BLaER1 treated with 17β-estradiol and CSF1 and Interleukin-3, amounts not matched to agents 10 nM and 100 nM (cell line): ENCODE measurements around the gene CMSS1.

Experiments
- H3K27ac ChIP-seq, 11 experiments: shearing (Covaris generic); formaldehyde crosslinking; 2 replicates each; pipeline ENCODE4 v1.8.1; 2022
- H3K27me3 ChIP-seq, 11 experiments: shearing (Covaris generic); formaldehyde crosslinking; 2 replicates each; pipeline ENCODE4 v1.8.1; 2022
- H3K36me3 ChIP-seq, 11 experiments: shearing (Covaris generic); formaldehyde crosslinking; 2 replicates each; pipeline ENCODE4 v1.8.1; 2022
- H3K4me1 ChIP-seq, 10 experiments: shearing (Covaris generic); formaldehyde crosslinking; 2 replicates each; pipeline ENCODE4 v1.8.1; 2022
- H3K4me2 ChIP-seq, 11 experiments: shearing (Covaris generic); formaldehyde crosslinking; 2 replicates each; pipeline ENCODE4 v1.8.1; 2022
- H3K4me3 ChIP-seq, 10 experiments: shearing (Covaris generic); formaldehyde crosslinking; 2 replicates each; pipeline ENCODE4 v1.8.1; 2022
- H3K9ac ChIP-seq, 11 experiments: shearing (Covaris generic); formaldehyde crosslinking; 2 replicates each; pipeline ENCODE4 v1.8.1; 2022
- H3K9me3 ChIP-seq, 11 experiments: shearing (Covaris generic); formaldehyde crosslinking; replicated peaks in 1 of 11; 2 replicates each; pipeline ENCODE4 v1.8.1; 2022
- H4K20me1 ChIP-seq, 11 experiments: shearing (Covaris generic); formaldehyde crosslinking; 2 replicates each; pipeline ENCODE4 v1.8.1; 2022
- Cebpa-rat ChIP-seq, 11 experiments: shearing (Covaris generic); IDR thresholded peaks; 2 replicates each; pipeline ENCODE4 v1.8.1; 2022

CMSS1 gene

GRCh38 chr3:99891610-99892285 lies 74.1 kb downstream of the CMSS1 start:
- Histone ChIP-seq H3K36me3 (0 out of 22 replicates have a peak, but pooled peaks cover 0 to 4% (median 0%) of the 10 kb centered on the region in 11 experiments), H3K27me3 (no peaks in the 10 kb centered on the region), H3K27ac (no peak overlapping the region), H3K4me3 (no peak overlapping the region), H3K9me3 (no peaks in the 10 kb centered on the region), H4K20me1 (peaks cover 0 to 31% (median 0%) of the 10 kb centered on the region in 11 experiments; a peak in 3 of 22 replicates), H3K9ac (no peak overlapping the region), H3K4me1 (peaks cover 19 to 31% (median 21%) of the 10 kb centered on the region in 10 experiments), H3K4me2 (no peak overlapping the region)
- TF ChIP-seq Cebpa-rat (IDR thresholded peaks at IDR 0.05): no peak

DNA sequence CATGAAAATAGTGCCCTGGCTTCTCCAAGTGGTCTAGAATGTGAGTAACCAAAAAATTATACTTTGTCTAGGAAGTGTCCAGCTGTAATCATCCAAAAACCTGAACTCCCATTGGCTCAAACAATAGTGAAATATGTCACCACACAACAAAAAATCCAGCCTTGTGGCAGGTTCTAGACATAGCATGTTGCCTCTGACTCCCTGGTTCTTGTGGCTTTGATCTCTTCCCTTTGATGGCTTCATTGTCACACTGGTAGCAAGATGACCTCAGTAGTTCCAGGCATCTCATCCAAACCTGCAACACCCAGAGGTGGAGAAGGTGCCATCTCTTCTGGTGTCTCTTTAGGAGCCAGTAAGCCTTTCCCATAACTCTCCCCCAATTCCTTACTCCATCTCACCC lies 74.7 kb downstream of the CMSS1 start:
- Histone ChIP-seq H3K4me2 (no peak overlapping the region), H3K4me3 (no peak overlapping the region), H3K27me3 (no peaks in the 10 kb centered on the region), H3K4me1 (peaks cover 19 to 37% (median 25%) of the 10 kb centered on the region in 10 experiments), H3K27ac (no peak overlapping the region), H3K9ac (no peak overlapping the region), H3K9me3 (no peaks in the 10 kb centered on the region), H3K36me3 (0 out of 22 replicates have a peak, but pooled peaks cover 0 to under 1% (median 0%) of the 10 kb centered on the region in 11 experiments), H4K20me1 (peaks cover 0 to 35% (median 0%) of the 10 kb centered on the region in 11 experiments; a peak in 3 of 22 replicates)
- TF ChIP-seq Cebpa-rat (IDR thresholded peaks at IDR 0.05): no peak

DNA sequence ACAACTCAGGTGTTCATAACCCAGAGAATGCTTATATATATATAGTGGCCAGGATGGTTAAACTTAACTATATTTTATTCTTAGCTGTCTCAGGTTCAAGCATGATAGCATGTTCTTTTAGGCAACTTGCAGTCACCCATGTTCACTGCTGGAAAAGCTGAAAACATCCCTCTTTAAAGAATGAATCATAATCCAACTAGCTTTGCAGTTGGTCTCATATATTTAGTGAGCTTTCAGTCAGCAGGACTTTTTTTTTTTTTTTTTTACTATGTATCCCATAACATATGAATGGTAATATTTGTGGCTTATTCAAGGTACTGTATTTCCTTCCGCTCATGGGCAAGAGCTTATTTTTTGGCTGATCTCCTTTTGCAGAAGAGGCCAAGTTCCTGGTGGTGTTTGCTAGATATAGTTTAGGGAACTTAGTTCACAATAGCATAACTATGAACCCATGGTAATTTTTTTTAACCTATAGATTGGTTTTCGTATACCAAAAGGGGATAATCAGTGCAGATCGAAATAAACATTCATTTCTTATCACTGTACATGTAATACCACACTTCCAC lies 77.6 kb downstream of the CMSS1 start:
- peak overlapping the region; percentile 10 to 80 (median 61) for H3K4me2 ChIP-seq

GRCh38 chr3:99895703-99896441 lies 78.2 kb downstream of the CMSS1 start:
- H3K36me3 ChIP-seq: no peaks in the 10 kb centered on the region
- no peak for TF ChIP-seq Cebpa-rat (IDR thresholded peaks at IDR 0.05)
- peak overlapping the region in 2 of 10 experiments; percentile 19 to 33; a peak in 3 of 20 replicates for H3K4me3 ChIP-seq
- peaks cover 0 to 24% (median 0%) of the 10 kb centered on the region in 11 experiments; a peak in 2 of 22 replicates for H4K20me1 ChIP-seq
- H3K27me3 ChIP-seq: no peaks in the 10 kb centered on the region
- H3K27ac ChIP-seq: peak overlapping the region in 9 of 11 experiments; percentile 47 to 97 (median 78); a peak in 17 of 22 replicates
- no peaks in the 10 kb centered on the region for H3K9me3 ChIP-seq
- peaks cover 19 to 46% (median 25%) of the 10 kb centered on the region in 10 experiments for H3K4me1 ChIP-seq
- H3K9ac ChIP-seq: peak overlapping the region in 6 of 11 experiments; percentile 58 to 80 (median 71); a peak in 12 of 22 replicates
- peak overlapping the region; percentile 10 to 80 (median 61) for H3K4me2 ChIP-seq

More for the DNA sequence above, 77.6 kb downstream of the CMSS1 start:
- Histone ChIP-seq H3K27ac (peak overlapping the region in 8 of 11 experiments; percentile 42 to 97 (median 84); a peak in 15 of 22 replicates), H3K27me3 (no peaks in the 10 kb centered on the region), H3K9me3 (no peaks in the 10 kb centered on the region), H3K36me3 (no peaks in the 10 kb centered on the region), H3K4me3 (0 out of 20 replicates have a peak overlapping the region, but pooled peaks of 1 of the 10 experiments have one; percentile 23), H4K20me1 (peaks cover 0 to 24% (median 0%) of the 10 kb centered on the region in 11 experiments; a peak in 2 of 22 replicates), H3K4me1 (peaks cover 19 to 42% (median 25%) of the 10 kb centered on the region in 10 experiments), H3K9ac (peak overlapping the region in 5 of 11 experiments; percentile 40 to 80 (median 64); a peak in 9 of 22 replicates)
- TF ChIP-seq Cebpa-rat (IDR thresholded peaks at IDR 0.05): no peak

DNA sequence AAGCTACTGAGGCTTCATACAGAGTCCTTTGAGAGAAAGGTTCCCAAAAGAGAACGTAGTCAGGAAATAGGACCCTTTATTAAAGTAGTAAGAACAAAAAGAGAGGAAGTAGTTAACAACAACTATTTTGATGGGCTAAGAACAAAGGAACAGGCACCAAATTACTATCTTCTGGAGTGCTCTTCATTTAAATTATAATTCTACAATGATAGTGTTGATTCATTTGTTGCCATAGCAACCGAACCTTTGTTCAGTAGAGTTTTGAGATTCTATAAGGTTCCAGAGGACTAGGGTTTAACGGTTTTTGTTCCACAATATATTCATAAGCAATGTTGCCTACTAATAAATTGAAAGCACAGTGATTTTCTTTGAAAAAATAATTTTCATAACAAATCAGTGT lies 78.8 kb downstream of the CMSS1 start:
- Histone ChIP-seq H3K9ac (peak overlapping the region in 6 of 11 experiments; percentile 58 to 80 (median 70); a peak in 12 of 22 replicates), H3K4me1 (peaks cover 19 to 52% (median 28%) of the 10 kb centered on the region in 10 experiments), H3K4me2 (peak overlapping the region; percentile 10 to 80 (median 61); a peak in 20 of 22 replicates), H3K36me3 (no peaks in the 10 kb centered on the region), H4K20me1 (peaks cover 0 to 24% (median 0%) of the 10 kb centered on the region in 11 experiments; a peak in 2 of 22 replicates), H3K27me3 (no peaks in the 10 kb centered on the region), H3K9me3 (no peaks in the 10 kb centered on the region), H3K27ac (peak overlapping the region in 9 of 11 experiments; percentile 47 to 97 (median 78); a peak in 17 of 22 replicates), H3K4me3 (peak overlapping the region in 2 of 10 experiments; percentile 19 to 33; a peak in 2 of 20 replicates)
- no peak for TF ChIP-seq Cebpa-rat (IDR thresholded peaks at IDR 0.05)

- Histone ChIP-seq H3K27ac (no peak overlapping the region), H3K9me3 (0 out of 22 replicates have a peak, but pooled peaks cover 0 to 1% (median 0%) of the 10 kb centered on the region in 11 experiments), H3K4me2 (no peak overlapping the region), H3K27me3 (no peaks in the 10 kb centered on the region), H3K4me1 (peaks cover 19 to 56% (median 28%) of the 10 kb centered on the region in 10 experiments), H4K20me1 (peaks cover 0 to 17% (median 0%) of the 10 kb centered on the region in 11 experiments; a peak in 2 of 22 replicates), H3K36me3 (no peaks in the 10 kb centered on the region), H3K9ac (no peak overlapping the region), H3K4me3 (no peak overlapping the region)
- no peak for TF ChIP-seq Cebpa-rat (IDR thresholded peaks at IDR 0.05)
These were observed 81.9 kb downstream of the CMSS1 start for GRCh38 chr3:99899603-99900002.

GRCh38 chr3:99900248-99900647 lies 82.6 kb downstream of the CMSS1 start:
- no peaks in the 10 kb centered on the region for H3K36me3 ChIP-seq
- H3K27me3 ChIP-seq: no peaks in the 10 kb centered on the region
- H3K4me1 ChIP-seq: peaks cover 13 to 50% (median 22%) of the 10 kb centered on the region in 10 experiments
- no peak overlapping the region for H3K4me2 ChIP-seq
- H3K27ac ChIP-seq: peak overlapping the region in 3 of 11 experiments; percentile 22 to 56 (median 47); a peak in 3 of 22 replicates
- peaks cover 0 to 20% (median 0%) of the 10 kb centered on the region in 11 experiments; a peak in 3 of 22 replicates for H4K20me1 ChIP-seq
- H3K9me3 ChIP-seq: 0 out of 22 replicates have a peak, but pooled peaks cover 0 to 4% (median 0%) of the 10 kb centered on the region in 11 experiments
- no peak for TF ChIP-seq Cebpa-rat (IDR thresholded peaks at IDR 0.05)
- no peak overlapping the region for H3K9ac ChIP-seq
- no peak overlapping the region for H3K4me3 ChIP-seq

DNA sequence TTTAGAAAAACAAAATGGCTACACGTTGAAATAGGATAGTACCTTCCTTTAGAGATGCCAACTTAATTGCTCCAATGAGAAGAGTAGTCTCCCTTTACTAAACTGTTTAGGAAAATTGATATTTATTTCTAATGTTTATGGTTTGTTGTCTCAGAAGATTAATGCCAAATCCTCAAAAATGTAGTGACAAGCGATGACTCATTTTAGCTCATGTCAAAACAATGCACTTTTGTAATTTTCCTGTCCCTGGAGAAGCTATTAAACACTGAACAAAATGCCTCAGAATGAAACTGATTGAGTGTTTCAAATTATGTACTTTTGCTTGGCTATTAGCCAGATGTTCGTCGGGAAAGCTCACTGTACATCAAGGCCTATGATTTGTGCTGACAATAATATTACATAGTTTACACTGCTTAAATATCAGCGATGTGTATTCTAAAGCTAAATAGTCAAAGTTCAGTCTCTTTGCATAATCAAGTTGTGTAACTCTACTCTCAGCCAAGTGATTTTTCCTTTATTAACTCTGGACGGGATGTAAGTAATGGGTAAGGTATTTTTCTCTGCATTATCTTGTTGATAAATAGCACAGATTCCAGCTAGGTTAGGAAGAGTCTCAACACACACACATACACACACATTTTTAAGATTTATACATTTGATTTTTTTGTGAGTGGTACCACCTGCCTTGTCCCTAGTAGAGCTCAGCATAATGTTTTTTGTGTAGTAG lies 83.7 kb downstream of the CMSS1 start:
- Histone ChIP-seq H3K4me1 (peaks cover 2 to 39% (median 11%) of the 10 kb centered on the region in 10 experiments), H3K27ac (peak overlapping the region in 3 of 11 experiments; percentile 22 to 56 (median 47); a peak in 5 of 22 replicates), H3K9me3 (0 out of 22 replicates have a peak, but pooled peaks cover 0 to 4% (median 0%) of the 10 kb centered on the region in 11 experiments), H4K20me1 (peaks cover 0 to 29% (median 0%) of the 10 kb centered on the region in 11 experiments; a peak in 3 of 22 replicates), H3K36me3 (no peaks in the 10 kb centered on the region), H3K27me3 (no peaks in the 10 kb centered on the region), H3K4me2 (peak overlapping the region in 5 of 11 experiments; percentile 8 to 62 (median 25); a peak in 7 of 22 replicates), H3K9ac (no peak overlapping the region), H3K4me3 (no peak overlapping the region)
- no peak for TF ChIP-seq Cebpa-rat (IDR thresholded peaks at IDR 0.05)
